BJ (cell line): Measurements from ENCODE around the gene ARMC9. TPM values are rescaled to one million over a fixed set of nuclear protein-coding genes. Genes with fewer than 3 reads are reported as not detected.

Source experiments
- CTCF ChIA-PET: fragments of 350-600 bp; formaldehyde crosslinking; extraction: SDS; loops from one replicate; lab custom pipeline; 2021; ENCODE audit warnings: antibody characterized with exemption, inconsistent platforms; lab: Yijun Ruan, JAX
- POLR2A ChIA-PET: fragments of 300-600 bp; sonication (Branson Sonifier 250); formaldehyde crosslinking; extraction: SDS; loops from one replicate; lab custom pipeline; 2021; ENCODE audit warnings: antibody characterized with exemption; lab: Charles Lee
- DNase-seq: peaks from one replicate; pipeline ENCODE4 v3.0.0-alpha.2; 2011; ENCODE audit warnings: low read depth
- H3K27me3 ChIP-seq: 2 replicates; pipeline ENCODE4 v1.6.0; 2011; ENCODE audit warnings: low read length; ENCODE audit not compliant: control insufficient read depth, insufficient read depth
- H3K36me3 ChIP-seq: 2 replicates; pipeline ENCODE4 v1.5.1; 2011; ENCODE audit warnings: low read length; ENCODE audit not compliant: control insufficient read depth, insufficient read depth
- H3K4me3 ChIP-seq: 2 replicates; pipeline ENCODE4 v1.5.1; 2011; ENCODE audit warnings: low read depth, mild to moderate bottlenecking, control low read depth, low read length
- polyA plus RNA-seq: library from polyadenylated mRNA; depleted of rRNA; stranded (reverse); fragments of >200 nt; gene quantifications from 2 replicates; pipeline ENCODE4 v1.2.3, GENCODE V29; 2011
- TF ChIP-seq, protein P1 (sequence below): IDR thresholded peaks from 2 replicates; pipeline ENCODE4 v1.5.1; 2011; ENCODE audit warnings: low read depth, mild to moderate bottlenecking, control low read depth, inconsistent platforms, low read length, moderate library complexity; ENCODE audit not compliant: insufficient read depth

ARMC9 gene
- polyA plus RNA-seq, 1 experiment, result 83.1 TPM

GRCh38 chr2:231361701-231362554 is 163.5 kb downstream of the ARMC9 start:
- ChIA-PET POLR2A (no interaction called here), CTCF (no interaction called here)
- Histone ChIP-seq H3K27me3 (no peaks in the 10 kb centered on the region), H3K4me3 (no peak overlapping the region), H3K36me3 (peaks cover 12% of the 10 kb centered on the region)
- TF ChIP-seq, protein P1, sequence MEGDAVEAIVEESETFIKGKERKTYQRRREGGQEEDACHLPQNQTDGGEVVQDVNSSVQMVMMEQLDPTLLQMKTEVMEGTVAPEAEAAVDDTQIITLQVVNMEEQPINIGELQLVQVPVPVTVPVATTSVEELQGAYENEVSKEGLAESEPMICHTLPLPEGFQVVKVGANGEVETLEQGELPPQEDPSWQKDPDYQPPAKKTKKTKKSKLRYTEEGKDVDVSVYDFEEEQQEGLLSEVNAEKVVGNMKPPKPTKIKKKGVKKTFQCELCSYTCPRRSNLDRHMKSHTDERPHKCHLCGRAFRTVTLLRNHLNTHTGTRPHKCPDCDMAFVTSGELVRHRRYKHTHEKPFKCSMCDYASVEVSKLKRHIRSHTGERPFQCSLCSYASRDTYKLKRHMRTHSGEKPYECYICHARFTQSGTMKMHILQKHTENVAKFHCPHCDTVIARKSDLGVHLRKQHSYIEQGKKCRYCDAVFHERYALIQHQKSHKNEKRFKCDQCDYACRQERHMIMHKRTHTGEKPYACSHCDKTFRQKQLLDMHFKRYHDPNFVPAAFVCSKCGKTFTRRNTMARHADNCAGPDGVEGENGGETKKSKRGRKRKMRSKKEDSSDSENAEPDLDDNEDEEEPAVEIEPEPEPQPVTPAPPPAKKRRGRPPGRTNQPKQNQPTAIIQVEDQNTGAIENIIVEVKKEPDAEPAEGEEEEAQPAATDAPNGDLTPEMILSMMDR, result no peak
- DNase-seq, result no peak

DNA sequence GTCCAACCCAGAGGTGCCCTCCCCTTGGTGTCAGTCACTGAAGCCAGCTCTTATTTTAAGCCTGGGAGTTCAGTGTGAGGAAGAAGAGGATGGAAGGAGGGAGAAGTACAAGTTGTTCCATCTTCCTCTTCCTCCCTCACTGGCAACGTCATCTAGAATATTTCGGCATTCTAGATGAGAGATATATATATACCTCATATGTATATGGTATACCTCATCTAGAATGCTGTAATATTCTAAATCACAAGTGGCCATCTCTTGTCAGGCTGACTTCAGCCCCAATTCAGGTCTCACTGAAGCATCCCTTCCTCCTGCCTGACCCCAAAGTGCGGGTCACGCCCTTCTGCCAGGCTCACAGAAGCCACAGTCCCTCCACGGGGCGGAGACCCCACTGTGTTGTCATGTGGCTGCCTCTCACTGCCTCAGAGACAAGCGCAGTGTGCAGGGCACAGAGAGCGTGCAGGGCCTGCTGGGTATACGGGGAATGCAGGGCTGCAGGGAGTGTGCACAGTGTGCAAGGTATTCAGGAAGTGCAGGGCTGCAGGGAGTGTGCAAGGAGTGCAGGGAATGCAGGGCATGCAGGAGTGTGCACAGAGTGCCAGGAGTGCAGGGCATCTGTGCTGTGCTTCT is 164.2 kb downstream of the ARMC9 start:
- ChIA-PET CTCF (no interaction called here), POLR2A (no interaction called here)
- H3K36me3 ChIP-seq, result peaks cover 12% of the 10 kb centered on the region
- no peaks in the 10 kb centered on the region for H3K27me3 ChIP-seq
- no peak overlapping the region for H3K4me3 ChIP-seq
- TF ChIP-seq, protein P1, result no peak
- DNase-seq, result no peak

DNA sequence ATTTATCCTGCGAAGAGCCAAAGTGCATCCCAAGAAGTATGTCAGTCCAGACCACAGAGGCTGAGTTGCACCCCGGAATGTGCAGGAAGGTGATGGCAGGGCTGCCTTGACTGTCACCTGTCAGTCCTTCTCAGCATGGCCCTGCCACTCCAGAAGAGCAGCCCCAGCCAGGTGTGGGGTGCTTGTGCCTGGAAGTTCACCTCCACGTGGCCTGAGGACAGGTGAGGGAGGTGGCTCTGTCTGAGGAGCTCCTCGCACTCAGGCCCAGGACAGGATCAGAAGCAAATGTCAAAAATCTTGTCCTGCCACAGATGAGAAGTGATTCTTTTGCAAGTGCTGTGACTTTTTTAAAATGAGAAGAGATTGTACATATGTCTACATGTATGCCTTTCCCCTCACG is 165.6 kb downstream of the ARMC9 start:
- no peak overlapping the region for H3K4me3 ChIP-seq
- no peak for DNase-seq
- ChIA-PET POLR2A (no interaction called here), CTCF (no interaction called here)
- peaks cover 12% of the 10 kb centered on the region for H3K36me3 ChIP-seq
- no peaks in the 10 kb centered on the region for H3K27me3 ChIP-seq
- TF ChIP-seq, protein P1, result no peak

- peak; percentile 56 for DNase-seq
- Histone ChIP-seq H3K27me3 (no peaks in the 10 kb centered on the region), H3K4me3 (no peak overlapping the region), H3K36me3 (peaks cover 13% of the 10 kb centered on the region)
- ChIA-PET POLR2A (no interaction called here), CTCF (no interaction called here)
- TF ChIP-seq, protein P1, result no peak
Measured at GRCh38 chr2:231364961-231365810, 166.8 kb downstream of the ARMC9 start.

- ChIA-PET CTCF (no interaction called here), POLR2A (no interaction called here)
- no peaks in the 10 kb centered on the region for H3K27me3 ChIP-seq
- TF ChIP-seq, protein P1, result no peak
- no peak for DNase-seq
- peaks cover 8% of the 10 kb centered on the region for H3K36me3 ChIP-seq
- no peak overlapping the region for H3K4me3 ChIP-seq
Measured at GRCh38 chr2:231367178-231367577, 168.7 kb downstream of the ARMC9 start.
